Upper lobe of left lung (tissue), 4 donors: ENCODE data around the gene MDC1.

Source experiments
- CTCF ChIP-seq, 6 experiments: fragments of 450-650 bp in 4 of 6; fragments of 200-600 bp in 2 of 6; sonication (generic) in 2 of 6; IDR thresholded peaks; one replicate each; pipeline ENCODE4 v1.5.1; 2016 to 2019; ENCODE audit warnings: antibody characterized with exemption in 6 of 6
- POLR2A ChIP-seq, 4 donors: fragments of 450-650 bp; IDR thresholded peaks; one replicate each; pipeline ENCODE4 v1.5.1; 2016 to 2017; ENCODE audit warnings: antibody characterized with exemption in 4 of 4, mild to moderate bottlenecking in 2 of 4

GRCh38 chr6:30720738-30721197, 3.7 kb upstream of the MDC1 start:
- TF ChIP-seq CTCF (IDR thresholded peaks at IDR 0.05) (no peak), POLR2A (IDR thresholded peaks at IDR 0.05) (no peak)
